IMR-90 (cell line): Measurements from ENCODE around the gene ZBED1.
"Not testable (repeated sequence)": the region's sequence is repeated elsewhere in the genome, so short reads cannot be mapped to it uniquely, and the experiment has no call there.

Experiments
- CTCF ChIP-seq: conservative IDR thresholded peaks from 2 replicates; pipeline ENCODE4 v1.5.1; 2012; ENCODE audit warnings: mild to moderate bottlenecking, low read depth, low read length, improper control_type of control experiment
- RFX5 ChIP-seq: IDR thresholded peaks from 2 replicates; pipeline ENCODE4 v1.8.0; 2012; ENCODE audit warnings: low read depth, mild to moderate bottlenecking, low read length, moderate library complexity

- TF ChIP-seq CTCF, RFX5: not testable (repeated sequence)
These were observed 33.7 kb upstream of the ZBED1 start for GRCh38 chrX:2534261-2535021.
